H9 (cell line): ENCODE measurements around the gene PAK6. TPM values are rescaled to one million over a fixed set of nuclear protein-coding genes. Genes with fewer than 3 reads are reported as not detected.

Experiments
- DNase-seq: peaks from one replicate; pipeline ENCODE4 v3.0.0-alpha.2; 2017
- H2AFZ ChIP-seq: one replicate; pipeline ENCODE4 v1.6.1; 2013; ENCODE audit warnings: mild to moderate bottlenecking, low read length, control low read depth, moderate library complexity
- H2AK5ac ChIP-seq: 2 replicates; pipeline ENCODE4 v1.6.1; 2013; ENCODE audit warnings: low read length, control low read depth, mixed read lengths; ENCODE audit not compliant: insufficient read length
- H2BK120ac ChIP-seq: one replicate; pipeline ENCODE4 v1.6.1; 2013; ENCODE audit warnings: low read depth, mild to moderate bottlenecking, low read length, control low read depth, inconsistent platforms; ENCODE audit not compliant: poor library complexity, severe bottlenecking
- H2BK12ac ChIP-seq: 2 replicates; pipeline ENCODE4 v1.6.1; 2013; ENCODE audit warnings: low read length, control low read depth, mixed read lengths, low read depth; ENCODE audit not compliant: insufficient read length
- H2BK15ac ChIP-seq: 2 replicates; pipeline ENCODE4 v1.6.1; 2013; ENCODE audit warnings: low read depth, low read length, control low read depth
- H2BK20ac ChIP-seq: one replicate; pipeline ENCODE4 v1.6.1; 2013; ENCODE audit warnings: low read depth, mild to moderate bottlenecking, low read length, control low read depth, inconsistent platforms; ENCODE audit not compliant: poor library complexity, severe bottlenecking
- H2BK5ac ChIP-seq: 2 replicates; pipeline ENCODE4 v1.6.1; 2013; ENCODE audit warnings: low read length, control low read depth, mixed read lengths; ENCODE audit not compliant: insufficient read length
- H3K14ac ChIP-seq: 2 replicates; pipeline ENCODE4 v1.6.1; 2013; ENCODE audit warnings: low read length, control low read depth; ENCODE audit not compliant: insufficient read depth
- H3K18ac ChIP-seq: 2 replicates; pipeline ENCODE4 v1.6.1; 2013; ENCODE audit warnings: low read depth, mild to moderate bottlenecking, mixed read lengths, low read length, control low read depth; ENCODE audit not compliant: insufficient read length
- H3K23ac ChIP-seq: 2 replicates; pipeline ENCODE4 v1.6.1; 2013; ENCODE audit warnings: low read length, control low read depth, mixed read lengths, low read depth; ENCODE audit not compliant: insufficient read length
- H3K23me2 ChIP-seq: 2 replicates; pipeline ENCODE4 v1.6.1; 2013; ENCODE audit warnings: low read depth, mild to moderate bottlenecking, mixed read lengths, low read length, control low read depth; ENCODE audit not compliant: insufficient read length, poor library complexity, severe bottlenecking
- H3K27ac ChIP-seq: 2 replicates; pipeline ENCODE4 v1.5.1; 2013; ENCODE audit warnings: low read length, control low read depth, mixed read lengths, low read depth; ENCODE audit not compliant: insufficient read length
- H3K27me3 ChIP-seq: 2 replicates; pipeline ENCODE4 v1.6.1; 2013; ENCODE audit warnings: low read length, control low read depth, inconsistent platforms; ENCODE audit not compliant: insufficient read depth
- H3K4ac ChIP-seq: 2 replicates; pipeline ENCODE4 v1.6.1; 2013; ENCODE audit warnings: low read depth, mild to moderate bottlenecking, control low read depth, inconsistent platforms, low read length, moderate library complexity
- H3K4me1 ChIP-seq: 2 replicates; pipeline ENCODE4 v1.6.1; 2013; ENCODE audit warnings: low read length, control low read depth, inconsistent platforms; ENCODE audit not compliant: insufficient read depth
- H3K4me2 ChIP-seq: 2 replicates; pipeline ENCODE4 v1.6.1; 2013; ENCODE audit warnings: low read length, control low read depth, mixed read lengths; ENCODE audit not compliant: insufficient read length, insufficient read depth
- H3K56ac ChIP-seq: 2 replicates; pipeline ENCODE4 v1.6.1; 2013; ENCODE audit warnings: low read depth, mild to moderate bottlenecking, mixed read lengths, low read length, control low read depth; ENCODE audit not compliant: insufficient read length
- H3K79me1 ChIP-seq: 2 replicates; pipeline ENCODE4 v1.6.1; 2013; ENCODE audit warnings: low read depth, mild to moderate bottlenecking, moderate library complexity, low read length, control low read depth, inconsistent platforms; ENCODE audit not compliant: insufficient read depth, poor library complexity, severe bottlenecking
- H3K79me2 ChIP-seq: 2 replicates; pipeline ENCODE4 v1.6.1; 2013; ENCODE audit warnings: low read length, control low read depth, inconsistent platforms; ENCODE audit not compliant: insufficient read depth
- H3K9ac ChIP-seq: 2 replicates; pipeline ENCODE4 v1.6.1; 2013; ENCODE audit warnings: low read length, control low read depth, mixed read lengths; ENCODE audit not compliant: insufficient read length; ENCODE audit errors: extremely low read depth
- H3K9me3 ChIP-seq: one replicate; pipeline ENCODE4 v1.6.1; 2013; ENCODE audit warnings: low read depth, low read length, inconsistent platforms; ENCODE audit not compliant: control insufficient read depth
- H3T11ph ChIP-seq: one replicate; pipeline ENCODE4 v1.6.1; 2013; ENCODE audit warnings: mild to moderate bottlenecking, low read length, control low read depth, inconsistent platforms
- H4K20me1 ChIP-seq: one replicate; pipeline ENCODE4 v1.6.1; 2013; ENCODE audit not compliant: control insufficient read depth, insufficient read length, insufficient read depth
- H4K5ac ChIP-seq: 2 replicates; pipeline ENCODE4 v1.6.1; 2013; ENCODE audit warnings: low read depth, mild to moderate bottlenecking, mixed read lengths, low read length, control low read depth; ENCODE audit not compliant: insufficient read length
- H4K8ac ChIP-seq: replicated peaks from 2 replicates; pipeline ENCODE4 v1.6.1; 2013; ENCODE audit warnings: low read length, control low read depth, mixed read lengths, low read depth; ENCODE audit not compliant: insufficient read length
- H4K91ac ChIP-seq: 2 replicates; pipeline ENCODE4 v1.6.1; 2013; ENCODE audit warnings: low read depth, mild to moderate bottlenecking, moderate library complexity, mixed read lengths, low read length, control low read depth; ENCODE audit not compliant: insufficient read length
- H3K27ac Mint-ChIP-seq, 3 experiments: 2 replicates in 2 of 3; 3 replicates in 1 of 3; pipeline ENCODE4 v1.8.0; 2020 to 2021; ENCODE audit warnings: mixed read lengths in 3 of 3, mild to moderate bottlenecking in 1 of 3, moderate library complexity in 1 of 3
- H3K27me3 Mint-ChIP-seq: 2 replicates; pipeline ENCODE4 v1.8.0; 2021; ENCODE audit warnings: low read depth, mild to moderate bottlenecking, moderate library complexity, mixed read lengths
- H3K36me3 Mint-ChIP-seq, 3 experiments: 2 replicates in 2 of 3; 3 replicates in 1 of 3; pipeline ENCODE4 v1.8.0; 2020 to 2021; ENCODE audit warnings: low read depth in 3 of 3, mixed read lengths in 3 of 3; ENCODE audit not compliant: insufficient read depth in 1 of 3
- H3K4me1 Mint-ChIP-seq, 2 experiments: 2 replicates each; pipeline ENCODE4 v1.8.0; 2020; ENCODE audit warnings: mixed read lengths in 2 of 2
- H3K4me3 Mint-ChIP-seq, 2 experiments: 2 replicates in 1 of 2; 3 replicates in 1 of 2; pipeline ENCODE4 v1.8.0; 2020 to 2021; ENCODE audit warnings: mild to moderate bottlenecking in 2 of 2, mixed read lengths in 2 of 2, moderate library complexity in 1 of 2
- H3K9me3 Mint-ChIP-seq, 2 experiments: 2 replicates in 1 of 2; 3 replicates in 1 of 2; pipeline ENCODE4 v1.8.0; 2020; ENCODE audit warnings: mild to moderate bottlenecking in 2 of 2, mixed read lengths in 2 of 2, moderate library complexity in 1 of 2
- CTCF ChIP-seq: fragments of 200-600 bp; sonication (generic); conservative IDR thresholded peaks from 3 replicates; pipeline ENCODE4 v1.8.0; 2021; ENCODE audit warnings: antibody characterized with exemption, mild to moderate bottlenecking
- WGBS: extraction: QIAGEN DNeasy Blood & Tissue Kit; methylation state at CpG from one replicate; pipeline ENCODE4 v1.1.7; 2013; ENCODE audit warnings: missing lambda C conversion rate, low lambda C conversion rate, mixed read lengths; ENCODE audit not compliant: insufficient read length; ENCODE audit errors: extremely low coverage; 5-methylcytosine and 5-hydroxymethylcytosine counted together
- total RNA-seq: library from RNA; stranded (reverse); gene quantifications from 2 replicates; pipeline ENCODE4 v1.2.1, GENCODE V29; 2021

PAK6 gene
- total RNA-seq, 1 experiment from 2014 or later = 7.4 TPM

- H3K14ac ChIP-seq = no peak overlapping the region
- peaks cover 6 to 25% (median 15%) of the 10 kb centered on the region in 3 experiments; a peak in 6 of 7 replicates for H3K36me3 Mint-ChIP-seq
- no peaks in the 10 kb centered on the region for H3K79me1 ChIP-seq
- no peak overlapping the region for H3K4me2 ChIP-seq
- H2BK5ac ChIP-seq = no peak overlapping the region
- no peak overlapping the region for H3K27ac ChIP-seq
- no peaks in the 10 kb centered on the region for H3K23me2 ChIP-seq
- no peak overlapping the region for H3K18ac ChIP-seq
- peaks cover 5% of the 10 kb centered on the region for H3K27me3 Mint-ChIP-seq
- no peaks in the 10 kb centered on the region for H3K79me2 ChIP-seq
- no peak overlapping the region for H3K4ac ChIP-seq
- no peak overlapping the region for H4K5ac ChIP-seq
- no CpG with 5 or more reads among the region's 7 CpGs for WGBS
- no peak for DNase-seq
- H4K20me1 ChIP-seq = no peaks in the 10 kb centered on the region
- H2AK5ac ChIP-seq = no peak overlapping the region
- no peak overlapping the region for H3K4me3 Mint-ChIP-seq
- no peak overlapping the region for H3K56ac ChIP-seq
- H4K91ac ChIP-seq = no peak overlapping the region
- no peak overlapping the region for H2AFZ ChIP-seq
- H2BK120ac ChIP-seq = no peak overlapping the region
- H3K4me1 ChIP-seq = no peaks in the 10 kb centered on the region
- H3K4me1 Mint-ChIP-seq = peaks cover 10 to 12% of the 10 kb centered on the region in 2 experiments
- H3K23ac ChIP-seq = no peak overlapping the region
- H3K9me3 ChIP-seq = no peaks in the 10 kb centered on the region
- no peak overlapping the region for H3K9ac ChIP-seq
- H2BK12ac ChIP-seq = no peak overlapping the region
- no peaks in the 10 kb centered on the region for H3K27me3 ChIP-seq
- H3K9me3 Mint-ChIP-seq = no peaks in the 10 kb centered on the region
- H3T11ph ChIP-seq = no peak overlapping the region
- H2BK20ac ChIP-seq = no peak overlapping the region
- no peak overlapping the region for H2BK15ac ChIP-seq
- peak overlapping the region in 2 of 3 experiments; percentile 70 to 79; a peak in 3 of 7 replicates for H3K27ac Mint-ChIP-seq
- no peak for TF ChIP-seq CTCF
- H4K8ac ChIP-seq = no peak overlapping the region
Measured at GRCh38 chr15:40232625-40233070, 6.2 kb upstream of the PAK6 start.
